Smooth muscle cell (in vitro differentiated cells): ENCODE results near the gene DAAM1. TPM values are rescaled to one million over a fixed set of nuclear protein-coding genes. Genes with fewer than 3 reads are reported as not detected.

Source experiments
- DNase-seq: peaks from one replicate; lab custom pipeline; 2025; ENCODE audit not compliant: unreplicated experiment; lab: John Stamatoyannopoulos, UW
- H2AFZ ChIP-seq: fragments of 200-600 bp; sonication (generic); 2 replicates; pipeline ENCODE4 v1.6.0; 2016; ENCODE audit warnings: antibody characterized with exemption, low read depth, mild to moderate bottlenecking
- H3F3A ChIP-seq: fragments of 200-600 bp; sonication (generic); 2 replicates; pipeline ENCODE4 v1.6.0; 2017; ENCODE audit warnings: antibody characterized with exemption, low read depth
- H3K27ac ChIP-seq: fragments of 200-600 bp; sonication (generic); 2 replicates; pipeline ENCODE4 v1.5.1; 2016; ENCODE audit warnings: low read depth, mild to moderate bottlenecking
- H3K27me3 ChIP-seq: fragments of 200-600 bp; sonication (generic); 2 replicates; pipeline ENCODE4 v1.6.1; 2016; ENCODE audit warnings: low read depth, mild to moderate bottlenecking
- H3K36me3 ChIP-seq: fragments of 200-600 bp; sonication (generic); 2 replicates; pipeline ENCODE4 v1.5.1; 2016; ENCODE audit warnings: low read depth
- H3K4me1 ChIP-seq: fragments of 200-600 bp; sonication (generic); 2 replicates; pipeline ENCODE4 v1.5.1; 2016; ENCODE audit warnings: low read depth
- H3K4me2 ChIP-seq: fragments of 200-600 bp; sonication (generic); 2 replicates; pipeline ENCODE4 v1.6.0; 2016; ENCODE audit warnings: mild to moderate bottlenecking
- H3K4me3 ChIP-seq: fragments of 200-600 bp; sonication (generic); 2 replicates; pipeline ENCODE4 v1.5.1; 2016; ENCODE audit warnings: mild to moderate bottlenecking
- H3K79me2 ChIP-seq: fragments of 200-600 bp; sonication (generic); 2 replicates; pipeline ENCODE4 v1.6.0; 2016; ENCODE audit warnings: low read depth, mild to moderate bottlenecking
- H3K9ac ChIP-seq: fragments of 200-600 bp; sonication (generic); 2 replicates; pipeline ENCODE4 v1.6.0; 2016; ENCODE audit warnings: low read depth
- H3K9me3 ChIP-seq: fragments of 200-600 bp; sonication (generic); replicated peaks from 2 replicates; pipeline ENCODE4 v1.5.1; 2016; ENCODE audit warnings: low read depth
- H4K20me1 ChIP-seq: fragments of 200-600 bp; sonication (generic); 2 replicates; pipeline ENCODE4 v1.6.0; 2016; ENCODE audit warnings: low read depth
- whole genome bisulfite sequencing: methylation state at CpG from one replicate; pipeline ENCODE4 v1.1.7; 2016; ENCODE audit warnings: low lambda C conversion rate; 5-methylcytosine and 5-hydroxymethylcytosine counted together
- polyA plus RNA-seq: library from polyadenylated mRNA; unstranded; fragments of >200 nt; fragmentation: Nextera tagmentation; extraction: Ambion mirVana; gene quantifications from 2 replicates; pipeline ENCODE4 v1.2.1, GENCODE V29; 2016
- total RNA-seq: library from RNA; depleted of rRNA; stranded (reverse); fragments of >200 nt; gene quantifications from 2 replicates; pipeline ENCODE4 v1.2.3, GENCODE V29; 2014
- TF ChIP-seq, protein P1 (sequence below): fragments of 200-600 bp; sonication (generic); IDR thresholded peaks from 2 replicates; pipeline ENCODE4 v1.5.1; 2017; ENCODE audit warnings: borderline replicate concordance, mild to moderate bottlenecking, antibody characterized with exemption; ENCODE audit not compliant: insufficient read depth, poor library complexity, severe bottlenecking

The DAAM1 gene
- total and polyA plus RNA-seq, 2 experiments from 2014 or later, result 10.9 to 46.4 TPM

DNA sequence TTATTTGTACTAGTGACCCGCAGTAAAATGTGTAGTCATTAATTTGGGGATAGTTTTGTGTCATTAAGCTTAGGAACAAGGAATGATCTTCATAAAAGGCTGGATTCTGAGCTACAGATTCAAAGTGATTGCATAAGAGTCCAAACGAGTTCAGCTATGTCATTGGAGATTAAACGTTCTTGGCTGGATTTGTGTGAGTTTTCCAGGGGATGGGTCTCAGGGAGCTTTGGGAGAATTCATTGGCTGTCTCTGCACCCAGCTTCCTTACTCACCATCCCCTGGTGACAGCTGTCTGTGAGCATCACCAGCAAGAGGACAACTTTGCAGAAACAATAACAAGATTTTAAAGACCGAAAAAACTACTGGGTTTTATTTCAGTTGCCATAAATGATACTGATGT, 130.4 kb downstream of the DAAM1 start:
- DNase-seq, result no peak
- peaks cover 5% of the 10 kb centered on the region for H4K20me1 ChIP-seq
- H3K27me3 ChIP-seq, result no peaks in the 10 kb centered on the region
- H3K4me2 ChIP-seq, result peak overlapping the region; percentile 31
- H3K4me1 ChIP-seq, result peaks cover 10% of the 10 kb centered on the region
- H2AFZ ChIP-seq, result no peak overlapping the region
- no peaks in the 10 kb centered on the region for H3F3A ChIP-seq
- no peak overlapping the region for H3K9ac ChIP-seq
- no peaks in the 10 kb centered on the region for H3K9me3 ChIP-seq
- peak overlapping the region; percentile 9 for H3K27ac ChIP-seq
- H3K79me2 ChIP-seq, result no peaks in the 10 kb centered on the region
- WGBS, result 46% methylated on average over 4 of the region's 4 CpGs
- H3K4me3 ChIP-seq, result no peak overlapping the region
- TF ChIP-seq, protein P1, sequence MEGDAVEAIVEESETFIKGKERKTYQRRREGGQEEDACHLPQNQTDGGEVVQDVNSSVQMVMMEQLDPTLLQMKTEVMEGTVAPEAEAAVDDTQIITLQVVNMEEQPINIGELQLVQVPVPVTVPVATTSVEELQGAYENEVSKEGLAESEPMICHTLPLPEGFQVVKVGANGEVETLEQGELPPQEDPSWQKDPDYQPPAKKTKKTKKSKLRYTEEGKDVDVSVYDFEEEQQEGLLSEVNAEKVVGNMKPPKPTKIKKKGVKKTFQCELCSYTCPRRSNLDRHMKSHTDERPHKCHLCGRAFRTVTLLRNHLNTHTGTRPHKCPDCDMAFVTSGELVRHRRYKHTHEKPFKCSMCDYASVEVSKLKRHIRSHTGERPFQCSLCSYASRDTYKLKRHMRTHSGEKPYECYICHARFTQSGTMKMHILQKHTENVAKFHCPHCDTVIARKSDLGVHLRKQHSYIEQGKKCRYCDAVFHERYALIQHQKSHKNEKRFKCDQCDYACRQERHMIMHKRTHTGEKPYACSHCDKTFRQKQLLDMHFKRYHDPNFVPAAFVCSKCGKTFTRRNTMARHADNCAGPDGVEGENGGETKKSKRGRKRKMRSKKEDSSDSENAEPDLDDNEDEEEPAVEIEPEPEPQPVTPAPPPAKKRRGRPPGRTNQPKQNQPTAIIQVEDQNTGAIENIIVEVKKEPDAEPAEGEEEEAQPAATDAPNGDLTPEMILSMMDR, result no peak
- H3K36me3 ChIP-seq, result no peaks in the 10 kb centered on the region

DNA sequence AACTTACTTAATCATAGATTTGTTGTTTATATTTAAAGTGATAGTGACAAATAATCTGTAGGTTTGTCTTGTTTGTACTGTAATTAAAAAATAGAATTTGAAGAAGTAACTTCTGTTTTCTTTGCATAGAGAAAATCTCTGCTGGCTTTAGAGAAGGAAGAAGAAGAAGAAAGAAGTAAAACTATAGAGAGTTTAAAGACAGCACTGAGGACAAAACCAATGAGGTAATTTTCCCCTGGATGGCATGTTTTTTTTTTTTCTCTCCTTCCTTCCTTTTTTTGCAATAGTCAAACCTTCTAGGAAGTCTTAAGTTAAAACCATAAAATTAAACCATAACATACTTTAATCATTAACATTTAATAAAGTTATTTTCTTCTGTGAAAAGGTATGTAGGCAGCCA, 131.9 kb downstream of the DAAM1 start:
- Histone ChIP-seq H4K20me1 (peaks cover 5% of the 10 kb centered on the region), H3K36me3 (no peaks in the 10 kb centered on the region), H3K4me2 (peak overlapping the region; percentile 64), H3K4me3 (no peak overlapping the region), H3F3A (no peaks in the 10 kb centered on the region), H3K27ac (peak overlapping the region; percentile 77), H3K9me3 (no peaks in the 10 kb centered on the region), H3K27me3 (no peaks in the 10 kb centered on the region), H3K4me1 (peaks cover 10% of the 10 kb centered on the region), H3K9ac (peak overlapping the region; percentile 28), H3K79me2 (no peaks in the 10 kb centered on the region), H2AFZ (no peak overlapping the region)
- DNase-seq, result no peak
- TF ChIP-seq, protein P1, result no peak

DNA sequence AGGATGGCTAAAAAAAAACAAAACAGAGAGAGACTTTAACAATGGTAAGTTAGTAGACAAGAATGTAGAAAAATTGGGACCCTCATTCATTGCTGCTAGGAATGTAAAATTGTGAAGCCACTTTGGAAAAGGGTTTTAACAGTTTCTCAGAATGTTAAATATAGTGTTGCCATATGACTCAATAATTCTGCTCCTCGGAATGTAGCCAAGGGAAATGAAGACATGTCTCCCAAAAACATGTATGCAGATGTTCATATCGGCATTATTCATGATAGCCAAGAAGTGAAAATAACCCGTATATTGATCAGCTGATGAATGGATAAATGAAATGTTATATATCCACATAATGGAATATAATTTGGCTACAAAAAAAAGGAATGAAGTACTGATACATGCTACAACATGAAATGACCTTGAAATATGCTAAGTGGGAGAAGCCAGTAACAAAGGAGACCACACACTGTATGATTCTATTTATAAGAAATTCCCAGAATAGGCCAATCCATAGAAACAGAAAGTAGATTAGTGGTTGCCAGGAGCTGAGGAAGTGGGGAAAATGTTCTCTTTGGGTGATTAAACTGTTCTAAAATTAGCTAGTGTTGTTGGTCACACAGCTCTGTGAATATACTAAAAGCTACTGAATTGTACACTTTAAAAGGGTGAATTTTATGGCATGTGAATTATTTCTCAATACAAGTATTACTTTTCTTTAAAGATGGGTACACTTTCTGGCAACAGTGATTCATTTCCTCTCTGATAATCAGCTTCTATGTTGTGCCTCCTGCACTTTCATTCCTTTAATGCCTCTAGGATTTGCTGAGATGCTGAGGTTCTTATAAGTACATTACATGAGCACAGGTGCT, 132.5 kb downstream of the DAAM1 start:
- no peak for DNase-seq
- peaks cover 2% of the 10 kb centered on the region for H3K36me3 ChIP-seq
- no peak overlapping the region for H3K4me3 ChIP-seq
- no peaks in the 10 kb centered on the region for H3K79me2 ChIP-seq
- peak overlapping the region; percentile 28 for H3K9ac ChIP-seq
- peak overlapping the region; percentile 77 for H3K27ac ChIP-seq
- no peaks in the 10 kb centered on the region for H3K9me3 ChIP-seq
- no peaks in the 10 kb centered on the region for H3F3A ChIP-seq
- H4K20me1 ChIP-seq, result peaks cover 5% of the 10 kb centered on the region
- no peaks in the 10 kb centered on the region for H3K27me3 ChIP-seq
- TF ChIP-seq, protein P1, result no peak
- H3K4me2 ChIP-seq, result peak overlapping the region; percentile 64
- WGBS, result 68% methylated on average over 3 of the region's 3 CpGs
- H2AFZ ChIP-seq, result no peak overlapping the region
- peaks cover 10% of the 10 kb centered on the region for H3K4me1 ChIP-seq

DNA sequence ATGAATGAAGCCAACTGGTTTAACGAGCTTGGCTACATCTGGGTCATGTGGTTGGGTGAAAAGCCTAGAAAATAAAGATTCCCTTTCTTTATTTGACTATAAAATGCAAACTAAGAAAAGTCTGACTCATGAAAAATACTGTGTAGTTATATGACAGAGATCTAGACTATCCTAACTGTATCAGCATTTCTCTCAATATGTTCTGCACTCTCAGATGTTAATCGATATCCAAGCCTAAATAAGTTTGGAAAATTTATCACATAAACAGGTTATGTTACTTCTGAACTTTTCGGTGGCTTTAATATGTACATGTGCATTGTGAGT, 133.1 kb downstream of the DAAM1 start:
- Histone ChIP-seq H3K27ac (peak overlapping the region; percentile 77), H3K27me3 (no peaks in the 10 kb centered on the region), H3K4me1 (peaks cover 10% of the 10 kb centered on the region), H4K20me1 (peaks cover 5% of the 10 kb centered on the region), H3K79me2 (no peaks in the 10 kb centered on the region), H3K4me2 (peak overlapping the region; percentile 64), H3K36me3 (peaks cover 7% of the 10 kb centered on the region), H3F3A (no peaks in the 10 kb centered on the region), H3K4me3 (no peak overlapping the region), H3K9me3 (no peaks in the 10 kb centered on the region), H3K9ac (peak overlapping the region; percentile 28), H2AFZ (no peak overlapping the region)
- 77% methylated on average over 3 of the region's 3 CpGs for WGBS
- DNase-seq, result no peak
- TF ChIP-seq, protein P1, result no peak
